Keratinocyte (primary cell): Measurements from ENCODE around the gene SLC7A4. TPM values are rescaled to one million over a fixed set of nuclear protein-coding genes. Genes with fewer than 3 reads are reported as not detected.

Source experiments
- DNase-seq: peaks from one replicate; pipeline ENCODE4 v3.0.0-alpha.2; 2011; ENCODE audit warnings: low read depth, missing footprints, low spot score
- FAIRE-seq: peaks from 2 replicates; lab custom pipeline; 2011; peaks lifted over from hg19 to GRCh38; lab: Jason Lieb, UNC
- H2AFZ ChIP-seq: 2 replicates; pipeline ENCODE4 v1.6.0; 2012; ENCODE audit warnings: low read length, control low read depth, inconsistent platforms; ENCODE audit not compliant: control insufficient read depth
- H3K27ac ChIP-seq: 2 replicates; pipeline ENCODE4 v1.5.1; 2011; ENCODE audit warnings: low read length; ENCODE audit not compliant: control insufficient read depth, insufficient read depth
- H3K27me3 ChIP-seq: 3 replicates; pipeline ENCODE4 v1.6.0; 2011; ENCODE audit warnings: low read length; ENCODE audit not compliant: control insufficient read depth, insufficient read depth; ENCODE audit errors: extremely low read depth
- H3K36me3 ChIP-seq, 2 experiments: 2 replicates in 1 of 2; 3 replicates in 1 of 2; pipeline ENCODE4 v1.5.1; 2011; ENCODE audit warnings: low read length in 2 of 2, mild to moderate bottlenecking in 1 of 2; ENCODE audit not compliant: control insufficient read depth in 2 of 2, insufficient read depth in 2 of 2; ENCODE audit errors: extremely low read depth in 1 of 2
- H3K4me1 ChIP-seq: 3 replicates; pipeline ENCODE4 v1.5.1; 2011; ENCODE audit warnings: low read length; ENCODE audit not compliant: control insufficient read depth, insufficient read depth; ENCODE audit errors: extremely low read depth
- H3K4me2 ChIP-seq: 3 replicates; pipeline ENCODE4 v1.6.0; 2011; ENCODE audit warnings: low read depth, low read length; ENCODE audit not compliant: control insufficient read depth, insufficient read depth; ENCODE audit errors: extremely low read depth
- H3K4me3 ChIP-seq, 3 experiments: fragments of 200-600 bp in 1 of 3; sonication (generic) in 1 of 3; 2 replicates in 2 of 3; 3 replicates in 1 of 3; pipeline ENCODE4 v1.5.1; 2011 to 2016; ENCODE audit warnings: low read length in 3 of 3, mild to moderate bottlenecking in 3 of 3, control low read depth in 2 of 3, inconsistent platforms in 1 of 3, low read depth in 1 of 3, mixed read lengths in 1 of 3, mixed run types in 1 of 3, moderate library complexity in 1 of 3; ENCODE audit not compliant: control insufficient read depth in 2 of 3, insufficient read depth in 2 of 3; ENCODE audit errors: extremely low read depth in 1 of 3
- H3K79me2 ChIP-seq: 2 replicates; pipeline ENCODE4 v1.6.0; 2012; ENCODE audit warnings: low read length; ENCODE audit not compliant: control insufficient read depth, insufficient read depth
- H3K9ac ChIP-seq: 3 replicates; pipeline ENCODE4 v1.6.0; 2011; ENCODE audit warnings: low read length; ENCODE audit not compliant: control insufficient read depth, insufficient read depth; ENCODE audit errors: extremely low read depth
- H3K9me1 ChIP-seq: 3 replicates; pipeline ENCODE4 v1.6.0; 2011; ENCODE audit warnings: low read length; ENCODE audit not compliant: control insufficient read depth, insufficient read depth; ENCODE audit errors: extremely low read depth
- H3K9me3 ChIP-seq: 2 replicates; pipeline ENCODE4 v1.5.1; 2012; ENCODE audit warnings: low read depth, low read length; ENCODE audit not compliant: control insufficient read depth
- H4K20me1 ChIP-seq: 3 replicates; pipeline ENCODE4 v1.6.0; 2011; ENCODE audit warnings: low read length; ENCODE audit not compliant: control insufficient read depth, insufficient read depth; ENCODE audit errors: extremely low read depth
- EZH2 ChIP-seq: IDR thresholded peaks from one replicate; pipeline ENCODE4 v1.6.1; 2012; ENCODE audit warnings: inconsistent platforms, mild to moderate bottlenecking, low read length, moderate library complexity
- dilution Hi-C: fragments of 300-500 bp; cut with MboI; formaldehyde crosslinking; loops from one replicate; pipeline ENCODE4 v1.7.0; 2020; ENCODE audit warnings: low sequenced_read_pairs; ENCODE audit not compliant: extremely low pct_ligation_motif_present
- polyA plus RNA-seq, 5 experiments: library from polyadenylated mRNA; depleted of rRNA in 3 of 5; stranded (reverse) in 3 of 5; stranded (forward) in 1 of 5; unstranded in 1 of 5; fragments of >200 nt; gene quantifications; 1 replicate in 1 of 5; 2 replicates in 3 of 5; 3 replicates in 1 of 5; pipeline versions ENCODE4 v1.2.1 to v1.2.3, GENCODE V29; 2011 to 2012; ENCODE audit warnings: missing spikeins in 2 of 5, low read depth in 1 of 5, low replicate concordance in 1 of 5
- TF ChIP-seq, protein P1 (sequence below), 3 experiments: IDR thresholded peaks in 1 of 3; conservative IDR thresholded peaks in 1 of 3; optimal IDR thresholded peaks in 1 of 3; 2 replicates in 2 of 3; 3 replicates in 1 of 3; pipeline versions ENCODE3 to v1.5.1; 2011; ENCODE audit warnings: low read length in 3 of 3, mild to moderate bottlenecking in 3 of 3, moderate library complexity in 2 of 3, control low read depth in 1 of 3, inconsistent platforms in 1 of 3; ENCODE audit not compliant: insufficient read depth in 2 of 3; ENCODE audit errors: extremely low read depth in 1 of 3

SLC7A4 gene
- polyA plus RNA-seq, 1 donor (not counting 4 experiments of a cell fraction or from before 2014, with no cell fraction given), result 0.10 TPM

DNA sequence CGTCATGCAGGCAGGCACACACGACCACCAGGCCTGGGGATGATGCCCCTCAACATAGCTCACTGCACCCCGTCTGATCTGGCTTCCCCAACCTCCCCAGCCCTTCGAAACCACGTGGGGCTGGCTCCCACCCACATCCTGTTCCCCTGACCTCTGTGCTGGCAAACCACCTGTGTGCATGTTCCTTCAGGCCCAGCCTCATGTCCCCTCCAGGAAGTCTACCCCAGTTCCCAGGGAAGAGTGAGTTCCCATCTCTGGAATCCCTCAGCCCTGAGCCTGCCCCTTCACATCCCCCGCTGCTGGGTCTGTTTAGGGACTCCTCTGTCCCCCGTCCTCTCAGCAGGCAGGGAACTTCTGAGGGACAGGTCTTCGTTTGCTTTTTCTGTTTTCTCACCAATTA, 7.1 kb downstream of the SLC7A4 start:
- Histone ChIP-seq H3K79me2 (no peaks in the 10 kb centered on the region), H3K27ac (peak overlapping the region; percentile 85), H3K9me1 (no peaks in the 10 kb centered on the region), H3K9me3 (no peaks in the 10 kb centered on the region), H3K4me3 (peak overlapping the region in 2 of 3 experiments; percentile 19 to 54), H3K36me3 (no peaks in the 10 kb centered on the region), H2AFZ (peak overlapping the region; percentile 47), H3K4me2 (peak overlapping the region; percentile 72), H3K27me3 (no peaks in the 10 kb centered on the region), H3K4me1 (peaks cover 31% of the 10 kb centered on the region), H4K20me1 (no peaks in the 10 kb centered on the region), H3K9ac (peak overlapping the region; percentile 73)
- dilution Hi-C loops, result no loop called here
- no peak for TF ChIP-seq EZH2
- TF ChIP-seq, protein P1, sequence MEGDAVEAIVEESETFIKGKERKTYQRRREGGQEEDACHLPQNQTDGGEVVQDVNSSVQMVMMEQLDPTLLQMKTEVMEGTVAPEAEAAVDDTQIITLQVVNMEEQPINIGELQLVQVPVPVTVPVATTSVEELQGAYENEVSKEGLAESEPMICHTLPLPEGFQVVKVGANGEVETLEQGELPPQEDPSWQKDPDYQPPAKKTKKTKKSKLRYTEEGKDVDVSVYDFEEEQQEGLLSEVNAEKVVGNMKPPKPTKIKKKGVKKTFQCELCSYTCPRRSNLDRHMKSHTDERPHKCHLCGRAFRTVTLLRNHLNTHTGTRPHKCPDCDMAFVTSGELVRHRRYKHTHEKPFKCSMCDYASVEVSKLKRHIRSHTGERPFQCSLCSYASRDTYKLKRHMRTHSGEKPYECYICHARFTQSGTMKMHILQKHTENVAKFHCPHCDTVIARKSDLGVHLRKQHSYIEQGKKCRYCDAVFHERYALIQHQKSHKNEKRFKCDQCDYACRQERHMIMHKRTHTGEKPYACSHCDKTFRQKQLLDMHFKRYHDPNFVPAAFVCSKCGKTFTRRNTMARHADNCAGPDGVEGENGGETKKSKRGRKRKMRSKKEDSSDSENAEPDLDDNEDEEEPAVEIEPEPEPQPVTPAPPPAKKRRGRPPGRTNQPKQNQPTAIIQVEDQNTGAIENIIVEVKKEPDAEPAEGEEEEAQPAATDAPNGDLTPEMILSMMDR (optimal IDR thresholded peaks at IDR 0.05 in 1 of 3, IDR thresholded peaks at IDR 0.05 in 1 of 3, conservative IDR thresholded peaks at IDR 0.05 in 1 of 3; ENCODE audit: extremely low read depth in 1 of 3, insufficient read depth in 2 of 3, low read length in 3 of 3), result no peak
- DNase-seq (no peak), FAIRE-seq (peak; percentile 92)

DNA sequence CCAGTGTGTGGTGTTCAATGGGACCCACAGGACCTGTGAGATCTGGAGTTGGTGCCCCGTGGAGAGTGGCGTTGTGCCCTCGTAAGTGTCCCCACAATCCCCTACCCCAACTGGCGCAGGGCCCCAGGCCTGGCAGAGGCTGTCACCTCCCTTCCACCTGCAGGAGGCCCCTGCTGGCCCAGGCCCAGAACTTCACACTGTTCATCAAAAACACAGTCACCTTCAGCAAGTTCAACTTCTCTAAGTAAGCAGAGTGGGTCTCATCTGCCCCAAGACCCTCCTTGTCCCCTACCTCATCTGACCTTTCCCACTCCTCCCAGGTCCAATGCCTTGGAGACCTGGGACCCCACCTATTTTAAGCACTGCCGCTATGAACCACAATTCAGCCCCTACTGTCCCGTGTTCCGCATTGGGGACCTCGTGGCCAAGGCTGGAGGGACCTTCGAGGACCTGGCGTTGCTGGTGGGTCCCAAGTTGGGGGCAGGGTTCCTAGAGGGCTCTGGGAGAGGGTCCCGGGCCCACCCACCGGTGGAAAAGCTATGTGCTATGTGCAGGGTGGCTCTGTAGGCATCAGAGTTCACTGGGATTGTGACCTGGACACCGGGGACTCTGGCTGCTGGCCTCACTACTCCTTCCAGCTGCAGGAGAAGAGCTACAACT, 9.3 kb downstream of the SLC7A4 start:
- no peak for DNase-seq
- TF ChIP-seq EZH2, result no peak
- TF ChIP-seq, protein P1 (optimal IDR thresholded peaks at IDR 0.05 in 1 of 3, IDR thresholded peaks at IDR 0.05 in 1 of 3, conservative IDR thresholded peaks at IDR 0.05 in 1 of 3; ENCODE audit: extremely low read depth in 1 of 3, insufficient read depth in 2 of 3, low read length in 3 of 3), result peak in 1 of 3 experiments; percentile 26
- H3K36me3 ChIP-seq, result no peaks in the 10 kb centered on the region
- no peak overlapping the region for H2AFZ ChIP-seq
- H3K79me2 ChIP-seq, result no peaks in the 10 kb centered on the region
- no peaks in the 10 kb centered on the region for H4K20me1 ChIP-seq
- H3K27me3 ChIP-seq, result no peaks in the 10 kb centered on the region
- dilution Hi-C loops, result no loop called here
- no peaks in the 10 kb centered on the region for H3K9me1 ChIP-seq
- H3K9me3 ChIP-seq, result no peaks in the 10 kb centered on the region
- no peak overlapping the region for H3K4me3 ChIP-seq
- no peak overlapping the region for H3K27ac ChIP-seq
- no peak overlapping the region for H3K4me2 ChIP-seq
- H3K4me1 ChIP-seq, result peaks cover 31% of the 10 kb centered on the region
- H3K9ac ChIP-seq, result no peak overlapping the region
- no peak for FAIRE-seq
